Peyer's patch (tissue), 4 donors: Measurements from ENCODE around the gene VCL.

Experiments used
- CTCF ChIP-seq, 6 experiments: fragments of 450-650 bp in 4 of 6; fragments of 200-600 bp in 2 of 6; sonication (generic) in 1 of 6; IDR thresholded peaks; one replicate each; pipeline ENCODE4 v1.5.1; 2017 to 2019; ENCODE audit warnings: antibody characterized with exemption in 6 of 6, mild to moderate bottlenecking in 3 of 6, moderate library complexity in 1 of 6
- POLR2A ChIP-seq, 2 donors: fragments of 450-650 bp; IDR thresholded peaks; one replicate each; pipeline ENCODE4 v1.5.1; 2017; ENCODE audit warnings: antibody characterized with exemption in 2 of 2, mild to moderate bottlenecking in 2 of 2, moderate library complexity in 2 of 2

- TF ChIP-seq CTCF (IDR thresholded peaks at IDR 0.05): no peak
- no peak for TF ChIP-seq POLR2A (IDR thresholded peaks at IDR 0.05)
These were observed 43.2 kb upstream of the VCL start for GRCh38 chr10:73954737-73955136.
